Tibial nerve (tissue), 4 donors: Measurements from ENCODE around the gene PTDSS2. TPM values are rescaled to one million over a fixed set of nuclear protein-coding genes. Genes with fewer than 3 reads are reported as not detected.
A peak's percentile ranks its signal among the peaks of the same experiment; 100 is the strongest.

Experiments used
- DNase-seq, 2 donors: peaks; one replicate each; pipeline ENCODE4 v3.0.0-alpha.2; 2019; ENCODE audit warnings: low spot score in 2 of 2
- H3K27ac ChIP-seq, 4 donors: fragments of 200-600 bp; sonication (generic) in 3 of 4; one replicate each; pipeline ENCODE4 v1.5.1; 2017 to 2019; ENCODE audit warnings: mild to moderate bottlenecking in 1 of 4
- H3K27me3 ChIP-seq, 2 donors: fragments of 200-600 bp; sonication (generic) in 1 of 2; one replicate each; pipeline versions ENCODE4 v1.5.1 to v1.6.0; 2017 to 2019
- H3K36me3 ChIP-seq, 3 donors: fragments of 200-600 bp; sonication (generic); one replicate each; pipeline ENCODE4 v1.5.1; 2018 to 2019
- H3K4me1 ChIP-seq, 4 donors: fragments of 200-600 bp; sonication (generic) in 3 of 4; one replicate each; pipeline ENCODE4 v1.5.1; 2017 to 2019
- H3K4me3 ChIP-seq, 4 donors: fragments of 200-600 bp; sonication (generic) in 3 of 4; one replicate each; pipeline ENCODE4 v1.5.1; 2017 to 2019; ENCODE audit warnings: mild to moderate bottlenecking in 1 of 4, moderate library complexity in 1 of 4
- H3K9me3 ChIP-seq, 4 donors: fragments of 200-600 bp; sonication (generic) in 3 of 4; one replicate each; pipeline ENCODE4 v1.5.1; 2017 to 2019
- CTCF ChIP-seq, 5 experiments: fragments of 200-600 bp in 3 of 5; fragments of 450-650 bp in 2 of 5; sonication (generic) in 3 of 5; IDR thresholded peaks; one replicate each; pipeline ENCODE4 v1.5.1; 2016 to 2019; ENCODE audit warnings: antibody characterized with exemption in 5 of 5, mild to moderate bottlenecking in 3 of 5, moderate library complexity in 2 of 5
- EP300 ChIP-seq, 2 donors: sonication (generic); formaldehyde crosslinking; IDR thresholded peaks; one replicate each; pipeline ENCODE4 v1.6.1; 2017; ENCODE audit warnings: antibody characterized with exemption in 2 of 2, mild to moderate bottlenecking in 1 of 2
- POLR2A ChIP-seq, 2 donors: fragments of 450-650 bp; IDR thresholded peaks; one replicate each; pipeline ENCODE4 v1.6.1; 2017; ENCODE audit warnings: antibody characterized with exemption in 2 of 2, mild to moderate bottlenecking in 2 of 2, moderate library complexity in 2 of 2
- WGBS, 2 donors: methylation state at CpG; one replicate each; pipeline ENCODE4 v1.1.5; 2018; 5-methylcytosine and 5-hydroxymethylcytosine counted together
- total RNA-seq, 4 donors: library from RNA; depleted of rRNA; stranded (reverse); fragments of >200 nt; gene quantifications; one replicate each; pipeline ENCODE4 v1.1.0, GENCODE V29; 2016

The PTDSS2 gene
- total RNA-seq, 4 donors from 2014 or later, result 54.2 to 100 (median 63.9) TPM

GRCh38 chr11:459511-460220 lies 9.6 kb downstream of the PTDSS2 start:
- Histone ChIP-seq H3K4me3 (no peak overlapping the region), H3K27ac (peak overlapping the region in 2 of 4 donors; percentile 2 to 18), H3K9me3 (no peaks in the 10 kb centered on the region), H3K36me3 (peaks cover 0 to 61% (median 0%) of the 10 kb centered on the region in 3 donors), H3K27me3 (no peaks in the 10 kb centered on the region), H3K4me1 (peaks cover 0 to 9% (median 0%) of the 10 kb centered on the region in 4 donors)
- TF ChIP-seq POLR2A (IDR thresholded peaks at IDR 0.05) (no peak), EP300 (IDR thresholded peaks at IDR 0.05) (no peak), CTCF (IDR thresholded peaks at IDR 0.05) (no peak)
- 93 to 94% methylated on average over 20 to 24 of the region's 24 CpGs for WGBS, 2 donors
- no peak for DNase-seq

GRCh38 chr11:460331-461199 lies 10.5 kb downstream of the PTDSS2 start:
- Histone ChIP-seq H3K4me1 (peaks cover 0 to 3% (median 0%) of the 10 kb centered on the region in 4 donors), H3K9me3 (no peaks in the 10 kb centered on the region), H3K36me3 (peaks cover 0 to 61% (median 0%) of the 10 kb centered on the region in 3 donors), H3K27ac (peak overlapping the region in 2 of 4 donors; percentile 2 to 18), H3K4me3 (no peak overlapping the region), H3K27me3 (no peaks in the 10 kb centered on the region)
- TF ChIP-seq POLR2A (IDR thresholded peaks at IDR 0.05), result no peak
- no peak for TF ChIP-seq CTCF (IDR thresholded peaks at IDR 0.05)
- TF ChIP-seq EP300 (IDR thresholded peaks at IDR 0.05), result no peak
- no peak for DNase-seq
- WGBS, 2 donors, result 82 to 87% methylated on average over 19 to 38 of the region's 41 CpGs

GRCh38 chr11:461626-462025 lies 11.5 kb downstream of the PTDSS2 start:
- Histone ChIP-seq H3K4me3 (no peak overlapping the region), H3K27ac (peak overlapping the region in 1 of 4 donors; percentile 18), H3K4me1 (no peaks in the 10 kb centered on the region), H3K9me3 (no peaks in the 10 kb centered on the region), H3K27me3 (no peaks in the 10 kb centered on the region), H3K36me3 (peaks cover 0 to 69% (median 0%) of the 10 kb centered on the region in 3 donors)
- no peak for DNase-seq
- TF ChIP-seq EP300 (IDR thresholded peaks at IDR 0.05) (no peak), POLR2A (IDR thresholded peaks at IDR 0.05) (no peak), CTCF (IDR thresholded peaks at IDR 0.05) (no peak)
- 91 to 96% methylated on average over 8 to 9 of the region's 9 CpGs for WGBS, 2 donors

- H3K9me3 ChIP-seq, result no peaks in the 10 kb centered on the region
- no peak overlapping the region for H3K27ac ChIP-seq
- DNase-seq, result no peak
- H3K4me1 ChIP-seq, result no peaks in the 10 kb centered on the region
- no peaks in the 10 kb centered on the region for H3K27me3 ChIP-seq
- H3K4me3 ChIP-seq, result no peak overlapping the region
- 93 to 96% methylated on average over 12 to 14 of the region's 16 CpGs for WGBS, 2 donors
- TF ChIP-seq EP300 (IDR thresholded peaks at IDR 0.05) (no peak), POLR2A (IDR thresholded peaks at IDR 0.05) (no peak), CTCF (IDR thresholded peaks at IDR 0.05) (no peak)
- peaks cover 0 to 73% (median 0%) of the 10 kb centered on the region in 3 donors for H3K36me3 ChIP-seq
Observed at GRCh38 chr11:462107-462890, 12.2 kb downstream of the PTDSS2 start.
